GM12878 (cell line): ENCODE measurements around the gene GRK5. TPM values are rescaled to one million over a fixed set of nuclear protein-coding genes. Genes with fewer than 3 reads are reported as not detected.

Experiments
- ATAC-seq: fragments of 200-7000 bp; cut with Tn5 transposase; 3 replicates; pipeline ENCODE4 v1.9.1; 2020; ENCODE audit warnings: mild to moderate bottlenecking, moderate library complexity
- BruUV-seq: library from RNA; stranded (reverse); fragments of 400-500 nt; replicated peaks from 2 replicates; lab custom pipeline; 2021; lab: Mats Ljungman, UMichigan
- CTCF ChIA-PET: fragments of 300-600 bp; sonication (Branson Sonifier 250); formaldehyde crosslinking; extraction: SDS; loops from one replicate; lab custom pipeline; 2021; ENCODE audit warnings: inconsistent platforms; lab: Yijun Ruan, JAX
- POLR2A ChIA-PET: fragments of 350-600 bp; formaldehyde crosslinking; extraction: SDS; loops from one replicate; lab custom pipeline; 2021; ENCODE audit warnings: inconsistent platforms; lab: Charles Lee
- RAD21 ChIA-PET: fragments of 300-600 bp; sonication (Branson Sonifier 250); formaldehyde crosslinking; loops from one replicate; lab custom pipeline; 2023; ENCODE audit warnings: antibody characterized with exemption; ENCODE audit not compliant: unreplicated experiment; lab: Charles Lee
- SMC1A ChIA-PET: fragments of 300-600 bp; sonication (Branson Sonifier 250); formaldehyde crosslinking; loops from one replicate; lab custom pipeline; 2023; ENCODE audit not compliant: unreplicated experiment, uncharacterized antibody; lab: Charles Lee
- DNase-seq: peaks from one replicate; pipeline ENCODE4 v3.0.0-alpha.2; 2011; ENCODE audit warnings: low read depth, low spot score
- FAIRE-seq: peaks from 3 replicates; lab custom pipeline; 2011; peaks lifted over from hg19 to GRCh38; lab: Jason Lieb, UNC
- H2AFZ ChIP-seq: 2 replicates; pipeline ENCODE4 v1.6.0; 2011; ENCODE audit warnings: low read depth, low read length, control low read depth; ENCODE audit not compliant: control insufficient read depth
- H3K27ac ChIP-seq: 2 replicates; pipeline ENCODE4 v1.5.1; 2011; ENCODE audit warnings: control low read depth; ENCODE audit not compliant: control insufficient read depth, insufficient read depth
- H3K27me3 ChIP-seq, 2 experiments: replicated peaks in 1 of 2; 2 replicates each; pipeline versions ENCODE4 v1.6.0 to v1.6.1; 2011; ENCODE audit warnings: low read length in 1 of 2; ENCODE audit not compliant: control insufficient read depth in 2 of 2, insufficient read depth in 2 of 2
- H3K36me3 ChIP-seq, 2 experiments: 2 replicates each; pipeline ENCODE4 v1.5.1; 2011; ENCODE audit warnings: low read length in 1 of 2; ENCODE audit not compliant: control insufficient read depth in 2 of 2, insufficient read depth in 2 of 2
- H3K4me1 ChIP-seq: 2 replicates; pipeline ENCODE4 v1.6.1; 2011; ENCODE audit warnings: mild to moderate bottlenecking, low read length, moderate library complexity, mixed read lengths; ENCODE audit not compliant: control insufficient read depth, insufficient read depth
- H3K4me2 ChIP-seq: 2 replicates; pipeline ENCODE4 v1.6.0; 2011; ENCODE audit warnings: control low read depth; ENCODE audit not compliant: control insufficient read depth, insufficient read depth
- H3K4me3 ChIP-seq: fragments of 200-600 bp; sonication (generic); 2 replicates; pipeline ENCODE4 v1.5.1; 2016
- H3K79me2 ChIP-seq: 2 replicates; pipeline ENCODE4 v1.6.0; 2011; ENCODE audit warnings: low read length; ENCODE audit not compliant: control insufficient read depth, insufficient read depth
- H3K9ac ChIP-seq: 2 replicates; pipeline ENCODE4 v1.8.0; 2011; ENCODE audit warnings: low read length, control low read depth, mixed read lengths; ENCODE audit not compliant: control insufficient read depth, insufficient read depth
- H3K9me3 ChIP-seq: replicated peaks from 3 replicates; pipeline ENCODE4 v1.5.1; 2011; ENCODE audit warnings: mild to moderate bottlenecking, low read length; ENCODE audit not compliant: control insufficient read depth, insufficient read depth
- H4K20me1 ChIP-seq: 2 replicates; pipeline ENCODE4 v1.6.0; 2011; ENCODE audit not compliant: control insufficient read depth, insufficient read depth
- EP300 ChIP-seq, 2 experiments: fragments of 150-350 bp in 1 of 2; IDR thresholded peaks; 2 replicates each; pipeline ENCODE4 v1.6.1; 2011 to 2012; ENCODE audit warnings: low read depth in 2 of 2, low read length in 2 of 2, borderline replicate concordance in 1 of 2, improper control_type of control experiment in 1 of 2, inconsistent platforms in 1 of 2; ENCODE audit not compliant: control insufficient read depth in 1 of 2
- ESRRA ChIP-seq: IDR thresholded peaks from 2 replicates; pipeline ENCODE4 v1.6.1; 2012; ENCODE audit warnings: mild to moderate bottlenecking, low read length, improper control_type of control experiment
- ETV6 ChIP-seq, 2 experiments: fragments of 450-650 bp in 1 of 2; IDR thresholded peaks in 1 of 2; conservative IDR thresholded peaks in 1 of 2; 2 replicates each; pipeline ENCODE4 v1.6.1; 2014; ENCODE audit warnings: antibody characterized with exemption in 1 of 2, borderline replicate concordance in 1 of 2, low read depth in 1 of 2, mild to moderate bottlenecking in 1 of 2, moderate library complexity in 1 of 2
- IKZF2 ChIP-seq, 2 experiments: fragments of 450-650 bp; IDR thresholded peaks; 2 replicates each; pipeline ENCODE4 v1.6.1; 2017; ENCODE audit warnings: mild to moderate bottlenecking in 2 of 2, moderate library complexity in 2 of 2
- RUNX3 ChIP-seq: IDR thresholded peaks from 2 replicates; pipeline ENCODE4 v1.6.1; 2012; ENCODE audit warnings: low read length, inconsistent platforms
- SMAD1 ChIP-seq: fragments of 450-650 bp; IDR thresholded peaks from 2 replicates; pipeline ENCODE4 v1.6.1; 2018; ENCODE audit warnings: mild to moderate bottlenecking, low read depth; ENCODE audit not compliant: partially characterized antibody
- SUZ12 ChIP-seq: fragments of 200-600 bp; sonication (generic); IDR thresholded peaks from one replicate; pipeline ENCODE4 v1.6.1; 2018; ENCODE audit warnings: antibody characterized with exemption, mild to moderate bottlenecking; ENCODE audit not compliant: unreplicated experiment
- WRNIP1 ChIP-seq: IDR thresholded peaks from 2 replicates; pipeline ENCODE4 v1.6.1; 2011; ENCODE audit warnings: low read depth, low read length, improper control_type of control experiment, borderline replicate concordance
- ZNF274 ChIP-seq: IDR thresholded peaks from one replicate; pipeline ENCODE4 v1.8.0; 2011; ENCODE audit not compliant: insufficient read length, insufficient read depth
- ZSCAN29 ChIP-seq: fragments of 450-650 bp; IDR thresholded peaks from 2 replicates; pipeline ENCODE4 v1.6.1; 2017; ENCODE audit warnings: mild to moderate bottlenecking, moderate library complexity
- WGBS: methylation state at CpG from one replicate; pipeline ENCODE4 v1.1.6; 2016; ENCODE audit warnings: low lambda C conversion rate; ENCODE audit not compliant: insufficient replicate concordance, insufficient coverage; ENCODE audit errors: missing lambda C conversion rate; 5-methylcytosine and 5-hydroxymethylcytosine counted together
- in situ Hi-C: fragments of 300-500 bp; cut with MboI; formaldehyde crosslinking; loops from 9 replicates; pipeline ENCODE4 v1.14.3; 2018; ENCODE audit warnings: mixed read lengths
- intact Hi-C: fragments of 100-400 bp; cut with micrococcal nuclease; formaldehyde crosslinking; loops from one replicate; pipeline ENCODE4 v1.14.2; 2022; ENCODE audit not compliant: unreplicated experiment
- polyA plus RNA-seq, 11 experiments: library from polyadenylated mRNA; depleted of rRNA in 4 of 11; unstranded in 6 of 11; stranded (reverse) in 5 of 11; fragments of >200 nt; fragmentation: Nextera tagmentation in 4 of 11; fragmentation: Illumina TruSeq in 1 of 11; extraction: Ambion mirVana in 4 of 11; extraction: Trizol in 1 of 11; gene quantifications; 1 replicate in 1 of 11; 2 replicates in 10 of 11; pipeline versions ENCODE4 v1.2.1 to v1.2.3, GENCODE V29; 2011 to 2016; ENCODE audit warnings: inconsistent platforms in 2 of 11, missing spikeins in 2 of 11, low read depth in 1 of 11
- total RNA-seq, 4 experiments: library from RNA; depleted of rRNA in 3 of 4; stranded (reverse); fragments of >200 nt in 3 of 4; fragmentation: Illumina TruSeq in 1 of 4; extraction: Trizol in 1 of 4; gene quantifications; 2 replicates each; pipeline versions ENCODE4 v1.2.1 to v1.2.3, GENCODE V29; 2013 to 2021
- TF ChIP-seq, protein P1 (sequence below): fragments of 150-350 bp; IDR thresholded peaks from 2 replicates; pipeline ENCODE4 v1.6.1; 2014; ENCODE audit warnings: mild to moderate bottlenecking, low read depth, low read length
- TF ChIP-seq, protein P2 (sequence below): fragments of 450-650 bp; formaldehyde crosslinking; IDR thresholded peaks from 2 replicates; pipeline ENCODE4 v1.5.0; 2022; ENCODE audit warnings: mild to moderate bottlenecking, missing genetic modification characterization
- TF ChIP-seq, protein P3 (sequence below): IDR thresholded peaks from 2 replicates; pipeline ENCODE4 v1.6.1; 2012; ENCODE audit warnings: mild to moderate bottlenecking, low read depth, low read length

GRK5 gene
- total and polyA plus RNA-seq, 10 of the 15 experiments (the other 5 are each of a cell fraction or from before 2014, with no cell fraction given) = 0.11 to 22.1 (median 10.0) TPM

DNA sequence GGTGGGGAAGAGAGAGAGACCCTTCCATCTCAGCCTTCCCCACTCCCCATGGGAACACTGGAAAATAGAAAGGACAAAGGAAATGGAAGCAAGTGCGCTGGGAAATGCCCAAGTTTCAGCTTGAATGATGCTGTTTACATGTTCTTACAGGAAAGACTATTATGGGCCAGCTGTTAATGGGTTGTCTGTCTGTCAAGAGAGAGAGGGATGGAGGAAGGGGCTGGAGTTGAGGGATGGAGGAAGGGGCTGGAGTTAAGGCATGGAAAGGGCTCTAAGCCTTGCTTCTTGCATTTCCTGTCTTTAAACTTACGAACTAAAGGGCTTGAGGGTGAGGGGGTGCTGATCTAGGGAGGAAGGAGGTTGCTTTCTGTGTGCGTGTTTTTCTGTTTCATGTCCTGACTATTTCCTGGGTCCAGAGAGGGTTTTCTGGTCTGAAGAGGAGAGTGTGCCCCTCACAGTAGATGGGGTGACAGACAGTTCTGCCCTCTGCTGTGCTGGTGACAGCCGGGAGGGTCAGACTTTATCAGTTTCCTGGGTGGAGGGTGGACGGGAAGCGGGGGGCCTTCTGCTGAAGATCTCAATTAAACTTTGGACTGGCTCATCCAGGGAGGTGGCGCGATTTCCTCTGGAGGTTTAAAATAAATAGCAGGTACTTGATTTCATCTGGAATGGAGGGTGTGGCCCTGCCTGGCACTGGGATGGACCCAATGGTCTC lies 30.5 kb downstream of the GRK5 start (continued):
- TF ChIP-seq SMAD1 = no peak
- TF ChIP-seq ZSCAN29 = no peak
- no peak for TF ChIP-seq ZNF274
- TF ChIP-seq, protein P1, sequence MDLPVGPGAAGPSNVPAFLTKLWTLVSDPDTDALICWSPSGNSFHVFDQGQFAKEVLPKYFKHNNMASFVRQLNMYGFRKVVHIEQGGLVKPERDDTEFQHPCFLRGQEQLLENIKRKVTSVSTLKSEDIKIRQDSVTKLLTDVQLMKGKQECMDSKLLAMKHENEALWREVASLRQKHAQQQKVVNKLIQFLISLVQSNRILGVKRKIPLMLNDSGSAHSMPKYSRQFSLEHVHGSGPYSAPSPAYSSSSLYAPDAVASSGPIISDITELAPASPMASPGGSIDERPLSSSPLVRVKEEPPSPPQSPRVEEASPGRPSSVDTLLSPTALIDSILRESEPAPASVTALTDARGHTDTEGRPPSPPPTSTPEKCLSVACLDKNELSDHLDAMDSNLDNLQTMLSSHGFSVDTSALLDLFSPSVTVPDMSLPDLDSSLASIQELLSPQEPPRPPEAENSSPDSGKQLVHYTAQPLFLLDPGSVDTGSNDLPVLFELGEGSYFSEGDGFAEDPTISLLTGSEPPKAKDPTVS = no peak
- no peak for TF ChIP-seq RUNX3
- TF ChIP-seq EP300 (IDR thresholded peaks at IDR 0.05; ENCODE audit: borderline replicate concordance in 1 of 2, control insufficient read depth in 1 of 2, low read depth in 2 of 2, low read length in 2 of 2) = no peak
- TF ChIP-seq WRNIP1 = no peak

DNA sequence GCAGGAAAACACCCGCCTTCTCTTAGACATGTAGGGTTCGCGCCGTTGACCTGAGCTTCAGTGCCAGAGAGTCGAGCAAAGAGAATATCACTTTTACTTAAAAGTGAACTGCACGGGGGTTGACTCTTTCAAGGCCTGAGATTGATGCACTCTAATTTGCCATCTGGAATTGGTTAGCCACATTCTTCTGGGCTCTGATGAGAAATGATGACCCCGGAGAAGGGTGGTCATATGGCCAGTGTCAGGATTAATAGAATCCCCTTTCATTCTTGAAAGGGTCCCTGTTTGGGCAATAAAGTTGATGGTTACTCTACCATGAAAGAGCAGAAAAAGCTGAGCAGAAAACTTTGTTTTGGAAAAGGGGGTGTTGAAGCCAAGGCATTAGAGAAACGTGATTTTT lies 31.2 kb downstream of the GRK5 start:
- no peaks in the 10 kb centered on the region for H3K36me3 ChIP-seq
- H3K4me3 ChIP-seq = no peak overlapping the region
- no peak overlapping the region for H3K9ac ChIP-seq
- ChIA-PET RAD21 (interaction anchor here (0.7 kb wide), 1 partner anchor 141 kb away, joined by 3 read pairs; no protein-coding TSS in a partner anchor), SMC1A (interaction anchor here (1.2 kb wide), 1 partner anchor 66 kb away, joined by 3 read pairs; no protein-coding TSS in a partner anchor), POLR2A (no interaction called here), CTCF (interaction anchor here (1.0 kb wide), 1 partner anchor 39 kb away, joined by 3 read pairs; no protein-coding TSS in a partner anchor)
- 89% methylated on average over 8 of the region's 8 CpGs for WGBS
- in situ Hi-C loops (no loop called here), intact Hi-C loops (no loop called here)
- no peaks in the 10 kb centered on the region; the same call in 1 of the 2 replicates for H3K79me2 ChIP-seq
- no peak overlapping the region for H2AFZ ChIP-seq
- FAIRE-seq (no peak), DNase-seq (no peak), ATAC-seq (no peak)
- no peaks in the 10 kb centered on the region for H3K9me3 ChIP-seq
- H3K4me2 ChIP-seq = no peak overlapping the region
- H3K27me3 ChIP-seq = no peaks in the 10 kb centered on the region
- peaks cover 6% of the 10 kb centered on the region for H3K4me1 ChIP-seq
- no peak overlapping the region for H3K27ac ChIP-seq
- BruUV-seq = no TSS peak
- H4K20me1 ChIP-seq = no peaks in the 10 kb centered on the region
- TF ChIP-seq ESRRA = no peak
- no peak for TF ChIP-seq IKZF2 (IDR thresholded peaks at IDR 0.05)
- TF ChIP-seq, protein P2, sequence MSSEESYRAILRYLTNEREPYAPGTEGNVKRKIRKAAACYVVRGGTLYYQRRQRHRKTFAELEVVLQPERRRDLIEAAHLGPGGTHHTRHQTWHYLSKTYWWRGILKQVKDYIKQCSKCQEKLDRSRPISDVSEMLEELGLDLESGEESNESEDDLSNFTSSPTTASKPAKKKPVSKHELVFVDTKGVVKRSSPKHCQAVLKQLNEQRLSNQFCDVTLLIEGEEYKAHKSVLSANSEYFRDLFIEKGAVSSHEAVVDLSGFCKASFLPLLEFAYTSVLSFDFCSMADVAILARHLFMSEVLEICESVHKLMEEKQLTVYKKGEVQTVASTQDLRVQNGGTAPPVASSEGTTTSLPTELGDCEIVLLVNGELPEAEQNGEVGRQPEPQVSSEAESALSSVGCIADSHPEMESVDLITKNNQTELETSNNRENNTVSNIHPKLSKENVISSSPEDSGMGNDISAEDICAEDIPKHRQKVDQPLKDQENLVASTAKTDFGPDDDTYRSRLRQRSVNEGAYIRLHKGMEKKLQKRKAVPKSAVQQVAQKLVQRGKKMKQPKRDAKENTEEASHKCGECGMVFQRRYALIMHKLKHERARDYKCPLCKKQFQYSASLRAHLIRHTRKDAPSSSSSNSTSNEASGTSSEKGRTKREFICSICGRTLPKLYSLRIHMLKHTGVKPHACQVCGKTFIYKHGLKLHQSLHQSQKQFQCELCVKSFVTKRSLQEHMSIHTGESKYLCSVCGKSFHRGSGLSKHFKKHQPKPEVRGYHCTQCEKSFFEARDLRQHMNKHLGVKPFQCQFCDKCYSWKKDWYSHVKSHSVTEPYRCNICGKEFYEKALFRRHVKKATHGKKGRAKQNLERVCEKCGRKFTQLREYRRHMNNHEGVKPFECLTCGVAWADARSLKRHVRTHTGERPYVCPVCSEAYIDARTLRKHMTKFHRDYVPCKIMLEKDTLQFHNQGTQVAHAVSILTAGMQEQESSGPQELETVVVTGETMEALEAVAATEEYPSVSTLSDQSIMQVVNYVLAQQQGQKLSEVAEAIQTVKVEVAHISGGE (CRISPR knock-in tag) = no peak
- TF ChIP-seq, protein P3, sequence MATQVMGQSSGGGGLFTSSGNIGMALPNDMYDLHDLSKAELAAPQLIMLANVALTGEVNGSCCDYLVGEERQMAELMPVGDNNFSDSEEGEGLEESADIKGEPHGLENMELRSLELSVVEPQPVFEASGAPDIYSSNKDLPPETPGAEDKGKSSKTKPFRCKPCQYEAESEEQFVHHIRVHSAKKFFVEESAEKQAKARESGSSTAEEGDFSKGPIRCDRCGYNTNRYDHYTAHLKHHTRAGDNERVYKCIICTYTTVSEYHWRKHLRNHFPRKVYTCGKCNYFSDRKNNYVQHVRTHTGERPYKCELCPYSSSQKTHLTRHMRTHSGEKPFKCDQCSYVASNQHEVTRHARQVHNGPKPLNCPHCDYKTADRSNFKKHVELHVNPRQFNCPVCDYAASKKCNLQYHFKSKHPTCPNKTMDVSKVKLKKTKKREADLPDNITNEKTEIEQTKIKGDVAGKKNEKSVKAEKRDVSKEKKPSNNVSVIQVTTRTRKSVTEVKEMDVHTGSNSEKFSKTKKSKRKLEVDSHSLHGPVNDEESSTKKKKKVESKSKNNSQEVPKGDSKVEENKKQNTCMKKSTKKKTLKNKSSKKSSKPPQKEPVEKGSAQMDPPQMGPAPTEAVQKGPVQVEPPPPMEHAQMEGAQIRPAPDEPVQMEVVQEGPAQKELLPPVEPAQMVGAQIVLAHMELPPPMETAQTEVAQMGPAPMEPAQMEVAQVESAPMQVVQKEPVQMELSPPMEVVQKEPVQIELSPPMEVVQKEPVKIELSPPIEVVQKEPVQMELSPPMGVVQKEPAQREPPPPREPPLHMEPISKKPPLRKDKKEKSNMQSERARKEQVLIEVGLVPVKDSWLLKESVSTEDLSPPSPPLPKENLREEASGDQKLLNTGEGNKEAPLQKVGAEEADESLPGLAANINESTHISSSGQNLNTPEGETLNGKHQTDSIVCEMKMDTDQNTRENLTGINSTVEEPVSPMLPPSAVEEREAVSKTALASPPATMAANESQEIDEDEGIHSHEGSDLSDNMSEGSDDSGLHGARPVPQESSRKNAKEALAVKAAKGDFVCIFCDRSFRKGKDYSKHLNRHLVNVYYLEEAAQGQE = no peak
- no peak for TF ChIP-seq ETV6 (conservative IDR thresholded peaks at IDR 0.05 in 1 of 2, IDR thresholded peaks at IDR 0.05 in 1 of 2; ENCODE audit: borderline replicate concordance in 1 of 2, low read depth in 1 of 2)
- no peak for TF ChIP-seq SUZ12
